GM18909 (cell line): ENCODE data around the gene OOSP4A.
"Not testable (repeated sequence)": the region's sequence is repeated elsewhere in the genome, so short reads cannot be mapped to it uniquely, and the experiment has no call there.

ENCODE experiments used
- ATAC-seq: cut with Tn5 transposase; IDR thresholded peaks from one replicate; pipeline ENCODE4 v1.9.1; 2021; ENCODE audit warnings: mild to moderate bottlenecking; ENCODE audit not compliant: unreplicated experiment, poor library complexity

Gene OOSP4A

GRCh38 chr11:59973097-59973496, 9.3 kb downstream of the OOSP4A start:
- no peak for ATAC-seq

DNA sequence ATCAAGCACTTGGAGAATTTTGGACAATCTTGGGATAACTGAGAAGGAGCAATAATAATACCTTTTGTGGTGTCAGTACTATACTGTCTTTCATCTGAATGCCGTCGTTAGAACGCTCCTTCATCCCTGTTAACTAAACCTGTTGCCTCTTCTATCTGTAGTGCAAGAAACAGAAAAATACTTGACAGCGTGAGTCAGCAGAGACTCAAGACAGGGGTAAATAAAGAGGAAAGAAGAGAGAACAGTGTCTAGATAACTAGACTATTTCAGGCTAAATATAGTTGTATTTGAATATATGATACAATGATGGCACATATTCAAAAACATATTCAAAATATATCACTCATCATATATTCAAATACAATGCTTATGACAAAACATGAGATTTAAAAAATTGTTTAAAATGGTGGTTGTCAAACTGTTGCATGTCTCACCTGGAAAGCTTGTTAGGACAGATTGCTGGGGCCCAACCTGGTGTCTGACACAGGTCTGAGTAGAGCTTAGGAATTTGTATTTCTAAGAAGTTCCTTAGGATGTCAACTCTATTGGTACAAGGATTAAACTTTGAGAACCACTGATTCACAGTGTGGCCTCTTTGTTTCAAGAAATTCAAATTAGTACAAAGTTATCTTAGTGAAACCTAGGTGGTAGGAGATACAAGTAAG, 17.4 kb downstream of the OOSP4A start:
- ATAC-seq: no peak

DNA sequence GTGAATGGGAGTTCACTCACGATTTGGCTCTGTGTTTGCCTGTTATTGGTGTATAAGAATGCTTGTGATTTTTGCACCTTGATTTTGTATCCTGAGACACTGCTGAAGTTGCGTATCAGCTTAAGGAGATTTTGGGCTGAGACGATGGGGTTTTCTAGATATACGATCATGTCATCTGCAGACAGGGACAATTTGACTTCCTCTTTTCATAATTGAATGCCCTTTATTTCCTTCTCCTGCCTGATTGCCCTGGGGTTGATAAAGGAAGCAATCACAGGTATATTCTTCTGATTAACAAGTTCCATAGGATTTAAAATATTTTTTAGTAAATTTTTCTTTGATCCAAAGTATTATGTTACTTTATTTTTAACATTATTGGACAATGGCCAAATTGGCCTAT, 18.2 kb downstream of the OOSP4A start:
- not testable (repeated sequence) for ATAC-seq

DNA sequence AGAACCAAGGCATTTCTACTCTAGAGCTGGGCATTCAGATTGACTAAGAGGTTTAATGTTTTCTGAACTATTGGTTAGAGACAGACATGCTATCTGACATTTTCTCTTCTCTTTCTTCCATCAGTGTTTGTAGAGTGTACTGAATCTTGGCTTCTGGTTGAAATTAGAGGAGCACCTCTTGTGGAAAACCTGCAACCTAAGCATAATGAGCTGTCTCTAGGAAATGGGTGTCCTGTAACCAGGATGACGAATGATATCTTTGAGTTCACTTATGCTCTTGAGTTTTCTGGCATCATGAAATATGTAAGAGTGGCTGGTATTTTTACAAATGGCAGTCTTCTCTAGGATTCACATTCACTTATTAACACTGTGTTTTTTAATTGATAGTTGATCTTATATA, 19.4 kb downstream of the OOSP4A start:
- no peak for ATAC-seq

DNA sequence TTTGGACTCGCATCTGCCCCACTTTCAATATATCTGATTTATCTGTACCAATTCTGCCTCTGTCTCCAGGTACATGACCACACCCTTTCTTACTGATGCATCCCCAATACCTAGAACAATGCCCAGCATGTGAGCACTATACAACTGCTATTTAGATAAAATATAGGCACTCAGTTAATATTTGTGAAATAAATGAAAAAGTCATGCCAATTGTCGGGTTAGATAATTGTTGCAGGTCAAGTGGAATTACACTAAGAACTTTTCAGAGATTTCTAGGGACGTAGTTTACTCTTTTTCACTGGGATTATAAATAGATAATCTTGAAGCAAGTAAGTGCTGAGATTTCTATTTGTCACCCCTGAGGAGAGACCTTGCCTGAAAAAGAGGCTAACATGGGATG, 20.5 kb downstream of the OOSP4A start:
- ATAC-seq: no peak

GRCh38 chr11:59990421-59990820, 26.6 kb downstream of the OOSP4A start:
- no peak for ATAC-seq

- no peak for ATAC-seq
Measured at GRCh38 chr11:59992425-59992824, 28.6 kb downstream of the OOSP4A start.

DNA sequence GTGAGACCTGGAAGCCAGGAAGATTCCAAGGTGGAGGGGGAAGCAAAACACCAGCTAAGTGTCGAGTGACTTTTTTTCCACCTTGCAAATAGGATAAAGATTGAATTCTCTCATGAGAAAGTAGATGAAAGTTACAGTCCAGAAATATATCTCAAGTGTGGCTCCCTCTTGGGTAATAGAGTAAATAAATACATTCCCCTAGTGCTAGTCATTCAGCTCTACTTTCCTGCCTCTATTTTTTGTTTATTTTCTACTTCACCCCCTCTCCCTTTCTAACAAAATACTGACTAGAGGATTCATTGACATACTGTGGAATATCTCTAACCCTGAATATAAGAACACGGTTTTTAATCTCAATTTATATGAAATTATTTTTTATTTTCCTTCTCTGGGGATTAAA, 34.0 kb downstream of the OOSP4A start:
- ATAC-seq: no peak

- ATAC-seq: no peak
Measured at GRCh38 chr11:59999691-60000090, 35.9 kb downstream of the OOSP4A start.

DNA sequence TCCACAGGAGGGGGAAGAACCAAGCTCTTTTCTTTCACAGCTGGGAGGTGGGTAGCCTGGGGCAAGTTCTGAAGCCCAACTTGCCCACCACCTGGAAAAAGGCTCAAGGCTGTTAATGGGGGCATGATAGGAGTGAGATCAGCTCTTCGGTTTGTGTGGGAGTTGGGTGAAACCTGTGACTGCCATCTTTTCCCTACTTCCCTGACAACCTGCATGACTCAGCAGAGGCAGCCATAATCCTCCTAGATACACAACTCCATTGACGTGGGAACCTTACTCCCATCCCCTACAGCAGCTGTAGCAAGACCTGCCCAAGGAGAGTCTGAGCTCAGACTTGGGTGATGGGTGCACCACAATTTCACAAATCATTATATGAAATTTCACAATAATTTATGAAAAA, 39.9 kb downstream of the OOSP4A start:
- no peak for ATAC-seq

GRCh38 chr11:60005360-60005759, 41.5 kb downstream of the OOSP4A start:
- ATAC-seq: no peak

- no peak for ATAC-seq
Measured at GRCh38 chr11:60016881-60017280, 53.0 kb downstream of the OOSP4A start, which contains the start of gene OOSP4B. Gene OOSP4B (plus strand): TSS chr11:60017181.

DNA sequence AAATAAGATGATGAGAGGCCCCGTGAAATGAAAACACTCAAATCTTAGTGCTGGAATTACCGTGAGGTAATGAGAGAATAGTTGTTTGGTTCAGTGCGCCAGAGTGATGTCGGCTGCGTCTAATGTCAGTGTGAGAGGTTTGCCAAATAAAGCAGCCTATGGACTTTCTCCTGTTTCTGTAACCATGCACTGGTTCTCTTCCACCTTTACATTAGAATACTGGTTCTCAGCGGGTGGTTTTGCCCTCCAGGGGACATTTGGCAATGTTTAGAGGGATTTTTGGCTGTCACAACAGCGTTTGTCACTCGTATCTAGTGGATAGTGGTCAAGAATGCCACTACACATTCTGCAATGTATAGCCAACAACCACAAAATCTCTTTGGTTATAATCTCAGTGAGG, 54.2 kb downstream of the OOSP4A start:
- ATAC-seq: no peak
